HG03064 (cell line): Measurements from ENCODE around the gene LRP1.
"Not testable (repeated sequence)": the region's sequence is repeated elsewhere in the genome, so short reads cannot be mapped to it uniquely, and the experiment has no call there.

Experiments
- ATAC-seq: cut with Tn5 transposase; IDR thresholded peaks from one replicate; pipeline ENCODE4 v1.9.1; 2021; ENCODE audit warnings: low read depth; ENCODE audit not compliant: unreplicated experiment

Gene LRP1

GRCh38 chr12:57110104-57111030 is 17.9 kb upstream of the LRP1 start:
- ATAC-seq, result peak; percentile 48

- ATAC-seq, result peak; percentile 48
Measured at GRCh38 chr12:57111031-57111734, 17.1 kb upstream of the LRP1 start, which contains the start of gene STAT6. Gene STAT6, minus strand, starts transcription at chr12:57111362. Its CDS starts 3,084 bp downstream, at chr12:57108278.

GRCh38 chr12:57112492-57113294 is 15.6 kb upstream of the LRP1 start:
- ATAC-seq, result no peak

- ATAC-seq, result no peak
Measured at GRCh38 chr12:57116580-57117281, 11.6 kb upstream of the LRP1 start.

GRCh38 chr12:57118711-57119271 is 9.5 kb upstream of the LRP1 start:
- ATAC-seq, result no peak

- ATAC-seq, result no peak
Measured at GRCh38 chr12:57119294-57120085, 8.8 kb upstream of the LRP1 start.

GRCh38 chr12:57120718-57121117 is 7.6 kb upstream of the LRP1 start:
- ATAC-seq, result not testable (repeated sequence)

- no peak for ATAC-seq
Measured at GRCh38 chr12:57123813-57124212, 4.5 kb upstream of the LRP1 start.

- ATAC-seq, result no peak
Measured at GRCh38 chr12:57124261-57124877, 3.9 kb upstream of the LRP1 start.

GRCh38 chr12:57126061-57126460 is 2.2 kb upstream of the LRP1 start:
- no peak for ATAC-seq

GRCh38 chr12:57126561-57126960 is 1.7 kb upstream of the LRP1 start:
- ATAC-seq, result no peak

GRCh38 chr12:57127101-57127725 is 1.1 kb upstream of the LRP1 start:
- no peak for ATAC-seq

- no peak for ATAC-seq
Measured at GRCh38 chr12:57128519-57129247, 400 bp downstream of the LRP1 start.

- ATAC-seq, result no peak
Measured at GRCh38 chr12:57129321-57129842, 1.1 kb downstream of the LRP1 start.

- no peak for ATAC-seq
Measured at GRCh38 chr12:57129889-57130288, 1.6 kb downstream of the LRP1 start.

- ATAC-seq, result no peak
Measured at GRCh38 chr12:57130941-57131340, 2.7 kb downstream of the LRP1 start.
